ENCODE measurements around the gene TBL1Y.

TBL1Y gene

GRCh38 chrY:6968191-6968590, 57.7 kb downstream of the TBL1Y start:
- DNase-seq (ENCODE audit: low spot score) = no peak
- ATAC-seq (ENCODE audit: low read depth) = no peak
- Histone ChIP-seq H3K9me3 (ENCODE audit: severe bottlenecking) (no peaks in the 10 kb centered on the region), H3K27ac (ENCODE audit: poor library complexity, severe bottlenecking) (no peak overlapping the region), H3K4me3 (ENCODE audit: severe bottlenecking) (no peak overlapping the region), H3K27me3 (ENCODE audit: insufficient read depth, poor library complexity, severe bottlenecking) (no peaks in the 10 kb centered on the region), H3K4me1 (ENCODE audit: insufficient read depth, poor library complexity, severe bottlenecking) (no peaks in the 10 kb centered on the region), H3K36me3 (ENCODE audit: low read depth) (no peaks in the 10 kb centered on the region)
- no peak for TF ChIP-seq CTCF (IDR thresholded peaks at IDR 0.05; ENCODE audit: poor library complexity, severe bottlenecking)

- no peak overlapping the region for H3K4me3 ChIP-seq (ENCODE audit: severe bottlenecking)
- H3K36me3 ChIP-seq (ENCODE audit: low read depth) = no peaks in the 10 kb centered on the region
- no peak for ATAC-seq (ENCODE audit: low read depth)
- TF ChIP-seq CTCF (IDR thresholded peaks at IDR 0.05; ENCODE audit: poor library complexity, severe bottlenecking) = no peak
- H3K27me3 ChIP-seq (ENCODE audit: insufficient read depth, poor library complexity, severe bottlenecking) = no peaks in the 10 kb centered on the region
- DNase-seq (ENCODE audit: low spot score) = no peak
- no peak overlapping the region for H3K27ac ChIP-seq (ENCODE audit: poor library complexity, severe bottlenecking)
- no peaks in the 10 kb centered on the region for H3K4me1 ChIP-seq (ENCODE audit: insufficient read depth, poor library complexity, severe bottlenecking)
- no peaks in the 10 kb centered on the region for H3K9me3 ChIP-seq (ENCODE audit: severe bottlenecking)
Observed at GRCh38 chrY:6972271-6972887, 61.9 kb downstream of the TBL1Y start.

GRCh38 chrY:6974971-6975370, 64.5 kb downstream of the TBL1Y start:
- no peak for TF ChIP-seq CTCF (IDR thresholded peaks at IDR 0.05; ENCODE audit: poor library complexity, severe bottlenecking)
- no peaks in the 10 kb centered on the region for H3K9me3 ChIP-seq (ENCODE audit: severe bottlenecking)
- no peak overlapping the region for H3K27ac ChIP-seq (ENCODE audit: poor library complexity, severe bottlenecking)
- no peaks in the 10 kb centered on the region for H3K36me3 ChIP-seq (ENCODE audit: low read depth)
- no peak overlapping the region for H3K4me3 ChIP-seq (ENCODE audit: severe bottlenecking)
- H3K27me3 ChIP-seq (ENCODE audit: insufficient read depth, poor library complexity, severe bottlenecking) = no peaks in the 10 kb centered on the region
- ATAC-seq (ENCODE audit: low read depth) (no peak), DNase-seq (ENCODE audit: low spot score) (no peak)
- no peaks in the 10 kb centered on the region for H3K4me1 ChIP-seq (ENCODE audit: insufficient read depth, poor library complexity, severe bottlenecking)

GRCh38 chrY:6977783-6978182, 67.3 kb downstream of the TBL1Y start:
- DNase-seq (ENCODE audit: low spot score) = no peak
- Histone ChIP-seq H3K36me3 (ENCODE audit: low read depth) (no peaks in the 10 kb centered on the region), H3K9me3 (ENCODE audit: severe bottlenecking) (no peaks in the 10 kb centered on the region), H3K4me3 (ENCODE audit: severe bottlenecking) (no peak overlapping the region), H3K27ac (ENCODE audit: poor library complexity, severe bottlenecking) (no peak overlapping the region), H3K4me1 (ENCODE audit: insufficient read depth, poor library complexity, severe bottlenecking) (no peaks in the 10 kb centered on the region), H3K27me3 (ENCODE audit: insufficient read depth, poor library complexity, severe bottlenecking) (no peaks in the 10 kb centered on the region)
- no peak for ATAC-seq (ENCODE audit: low read depth)
- TF ChIP-seq CTCF (IDR thresholded peaks at IDR 0.05; ENCODE audit: poor library complexity, severe bottlenecking) = no peak

GRCh38 chrY:6983221-6983620, 72.7 kb downstream of the TBL1Y start:
- no peaks in the 10 kb centered on the region for H3K4me1 ChIP-seq (ENCODE audit: insufficient read depth, poor library complexity, severe bottlenecking)
- no peaks in the 10 kb centered on the region for H3K36me3 ChIP-seq (ENCODE audit: low read depth)
- H3K9me3 ChIP-seq (ENCODE audit: severe bottlenecking) = no peaks in the 10 kb centered on the region
- DNase-seq (ENCODE audit: low spot score) (no peak), ATAC-seq (ENCODE audit: low read depth) (peak; percentile 53; the same call in 1 of the 3 replicates)
- no peak for TF ChIP-seq CTCF (IDR thresholded peaks at IDR 0.05; ENCODE audit: poor library complexity, severe bottlenecking)
- H3K27me3 ChIP-seq (ENCODE audit: insufficient read depth, poor library complexity, severe bottlenecking) = no peaks in the 10 kb centered on the region
- H3K27ac ChIP-seq (ENCODE audit: poor library complexity, severe bottlenecking) = no peak overlapping the region
- no peak overlapping the region for H3K4me3 ChIP-seq (ENCODE audit: severe bottlenecking)
